HG03558 (cell line): ENCODE results near the gene F13A1.

ENCODE experiments used
- ATAC-seq: cut with Tn5 transposase; IDR thresholded peaks from one replicate; pipeline ENCODE4 v1.9.1; 2021; ENCODE audit warnings: moderate number of reproducible peaks; ENCODE audit not compliant: unreplicated experiment; ENCODE audit errors: extremely low read depth

The F13A1 gene

GRCh38 chr6:6201200-6201599 is 119.3 kb downstream of the F13A1 start:
- no peak for ATAC-seq

DNA sequence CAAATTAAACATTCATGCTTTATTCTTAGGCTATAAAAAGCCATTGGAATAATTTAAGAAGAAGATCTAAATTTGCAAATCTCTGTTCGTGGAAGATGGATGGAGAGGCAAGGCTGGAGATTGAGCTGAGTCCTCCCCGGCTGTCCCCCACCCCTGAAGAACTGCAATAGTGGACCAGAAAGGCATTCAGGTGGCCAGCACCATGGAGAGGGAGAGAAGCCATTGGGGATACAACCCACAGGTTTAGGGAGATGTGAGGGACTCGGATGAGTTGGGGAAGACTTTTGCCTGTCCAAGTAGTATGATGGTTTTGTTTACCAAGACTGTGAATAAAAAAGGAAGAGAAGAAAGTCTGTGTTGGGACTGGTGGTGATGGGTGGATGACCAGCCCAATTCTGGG is 120.8 kb downstream of the F13A1 start:
- ATAC-seq: no peak

DNA sequence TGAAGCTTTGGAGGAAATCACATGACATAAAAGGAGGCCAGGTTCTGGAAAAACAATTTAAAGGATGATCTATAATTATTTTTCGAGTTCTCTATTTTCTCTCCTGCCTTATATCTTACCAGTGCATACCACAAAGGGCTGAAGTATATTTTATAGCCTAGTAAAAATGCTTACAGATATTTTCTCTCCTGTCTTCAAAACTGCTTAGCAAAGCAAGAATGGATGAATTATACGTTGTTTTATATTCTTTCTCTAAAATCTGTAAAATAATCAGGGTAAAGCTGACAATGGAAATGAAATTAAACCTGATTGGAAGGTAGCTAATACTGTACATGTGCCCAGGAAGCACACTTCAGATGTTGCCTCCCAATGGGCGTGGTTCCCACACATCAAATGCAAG is 123.7 kb downstream of the F13A1 start:
- ATAC-seq: no peak

DNA sequence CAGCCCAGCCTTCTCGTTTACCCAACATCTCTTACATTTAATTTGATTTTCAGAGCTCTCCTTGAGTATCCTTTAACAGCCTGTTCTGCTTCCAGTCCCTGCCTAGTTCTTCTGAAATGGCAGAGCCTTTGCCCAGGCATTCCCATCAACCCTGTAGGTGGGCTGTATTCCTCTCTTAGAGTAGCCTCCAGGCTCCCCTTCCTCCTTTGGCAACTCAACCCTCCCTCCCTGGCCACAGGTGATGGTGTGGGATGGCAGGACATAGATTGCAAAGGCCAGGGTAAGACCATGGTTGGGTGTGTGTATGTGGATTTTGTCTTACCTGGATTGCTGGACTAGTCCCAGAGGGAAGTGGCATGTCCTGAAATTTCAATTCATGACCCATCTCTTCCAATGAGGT is 125.4 kb downstream of the F13A1 start:
- ATAC-seq: no peak

- no peak for ATAC-seq
Measured at GRCh38 chr6:6193221-6193745, 127.2 kb downstream of the F13A1 start.

GRCh38 chr6:6191909-6192308 is 128.6 kb downstream of the F13A1 start:
- ATAC-seq: no peak

DNA sequence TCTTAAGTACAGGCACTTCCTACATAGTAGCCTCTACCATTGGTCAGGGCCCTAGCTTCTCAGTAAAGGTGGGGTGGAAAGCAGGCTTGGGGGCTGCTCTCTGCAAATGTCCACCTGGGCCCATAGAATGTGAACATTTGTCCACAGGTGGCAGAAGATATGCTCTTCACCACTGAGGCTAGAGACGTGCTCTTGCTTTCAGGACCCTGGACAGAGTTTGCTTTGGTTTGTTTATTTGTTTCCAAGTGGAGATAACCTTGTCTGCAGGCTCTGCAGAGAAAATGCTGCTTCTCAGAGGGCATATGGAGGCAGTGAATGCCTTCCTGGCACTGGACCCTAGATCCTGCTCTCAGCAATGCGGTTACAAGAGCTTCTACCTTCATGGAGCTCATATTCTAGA is 129.0 kb downstream of the F13A1 start:
- no peak for ATAC-seq

GRCh38 chr6:6180684-6181083 is 139.8 kb downstream of the F13A1 start:
- no peak for ATAC-seq

DNA sequence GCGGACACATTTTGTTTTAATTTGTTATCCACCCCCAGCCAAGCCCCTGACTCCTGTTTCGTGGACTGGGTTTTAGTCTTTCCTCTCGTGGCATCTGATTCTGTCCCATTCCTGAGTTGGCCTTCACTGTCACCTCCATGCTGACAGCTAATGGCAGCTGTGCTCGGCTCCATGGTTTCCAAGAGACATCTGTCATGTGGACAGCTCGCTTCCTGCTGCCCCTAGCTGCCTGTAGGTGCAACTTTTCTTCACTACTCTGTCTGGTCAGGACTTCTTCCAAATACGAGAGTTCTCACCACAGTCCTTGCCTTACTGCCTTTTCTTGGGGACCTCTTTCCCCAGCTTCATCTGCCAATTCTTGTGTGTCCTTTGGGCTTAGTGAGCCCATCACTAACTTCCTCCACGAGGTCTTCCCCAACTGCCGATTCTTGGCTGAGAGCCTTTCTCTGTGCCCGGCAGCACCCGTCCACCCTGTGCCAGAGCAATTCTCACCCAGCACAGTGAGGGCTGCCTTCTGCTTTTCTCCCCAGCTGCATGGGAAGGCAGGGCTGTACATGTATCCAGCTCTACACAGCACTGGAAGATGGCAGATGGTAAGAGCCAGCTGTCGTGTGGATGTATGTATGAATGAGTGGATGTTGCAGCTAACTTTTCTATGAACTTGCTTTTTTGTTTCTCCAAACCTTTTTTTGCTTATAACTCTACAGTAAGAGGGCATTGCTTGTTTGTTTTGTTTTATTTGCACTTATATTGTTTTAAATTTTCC is 140.4 kb downstream of the F13A1 start:
- no peak for ATAC-seq

DNA sequence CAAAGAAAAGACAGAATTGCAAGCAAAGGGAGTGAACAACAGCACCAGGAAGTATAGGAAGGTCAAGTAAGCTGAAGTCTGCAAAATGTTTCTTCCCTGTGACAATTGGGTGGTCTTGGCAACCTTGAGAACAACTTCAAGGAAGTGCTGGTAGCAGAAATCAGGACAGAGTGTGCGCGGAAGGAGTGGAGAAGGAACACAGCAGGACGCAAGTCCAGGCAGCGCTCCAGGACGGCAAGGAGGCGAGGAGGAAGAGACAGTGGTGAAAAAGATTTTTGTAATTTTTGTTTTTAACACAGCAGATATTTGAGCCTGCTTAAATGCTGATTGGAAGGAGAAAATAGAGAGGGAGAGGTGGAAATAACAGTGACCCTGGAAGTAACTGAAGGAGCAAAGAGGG is 141.7 kb downstream of the F13A1 start:
- no peak for ATAC-seq

- ATAC-seq: no peak
Measured at GRCh38 chr6:6177754-6178153, 142.7 kb downstream of the F13A1 start.

DNA sequence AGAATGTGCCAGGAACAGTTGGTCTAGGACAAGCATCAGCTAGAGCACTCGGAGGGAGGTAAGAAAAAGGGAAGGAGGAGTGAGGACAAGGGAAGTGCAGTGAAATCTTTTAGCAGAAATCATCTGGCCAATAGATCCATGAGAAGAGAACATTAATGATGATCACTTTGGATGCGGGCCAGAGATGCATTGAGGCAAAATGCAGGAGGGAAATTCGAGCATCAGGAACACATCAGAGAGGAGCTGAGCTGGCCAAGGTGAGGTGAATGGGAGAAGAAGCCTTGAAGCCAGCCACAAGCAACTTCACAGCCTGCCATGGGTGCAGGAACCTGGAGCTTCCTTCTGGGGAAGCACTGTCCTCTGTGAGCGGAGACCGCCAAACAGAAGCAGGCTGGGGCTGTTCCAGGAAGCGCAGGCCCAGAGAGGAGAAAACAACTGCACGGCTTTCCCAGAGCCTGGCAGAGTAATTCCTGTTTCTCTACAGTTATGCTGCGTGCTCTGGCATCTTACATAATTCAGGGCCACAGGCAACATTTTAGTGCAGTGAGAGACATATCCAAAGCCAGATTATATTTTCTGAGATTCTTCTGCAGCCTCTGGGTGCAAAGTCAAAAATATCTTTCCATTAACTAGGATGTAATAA is 143.8 kb downstream of the F13A1 start:
- no peak for ATAC-seq

DNA sequence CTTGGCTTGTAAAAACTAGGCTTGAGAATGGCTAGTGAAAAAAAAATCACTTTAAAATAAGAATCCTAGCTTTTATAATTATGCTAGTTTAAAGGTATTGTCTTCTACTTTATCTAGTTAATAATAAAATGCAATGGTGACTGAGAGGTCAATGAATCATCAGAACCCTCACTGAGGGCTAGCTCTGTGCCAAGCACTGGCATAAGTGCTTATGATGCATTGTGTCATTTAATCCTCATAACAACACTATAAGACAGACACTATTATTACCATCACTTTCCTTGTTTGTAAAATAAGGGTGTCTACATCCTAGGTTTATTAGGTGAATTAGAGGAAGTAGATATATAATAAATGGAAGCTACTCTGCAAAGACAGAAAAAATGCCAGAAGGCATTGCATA is 144.3 kb downstream of the F13A1 start:
- ATAC-seq: no peak

DNA sequence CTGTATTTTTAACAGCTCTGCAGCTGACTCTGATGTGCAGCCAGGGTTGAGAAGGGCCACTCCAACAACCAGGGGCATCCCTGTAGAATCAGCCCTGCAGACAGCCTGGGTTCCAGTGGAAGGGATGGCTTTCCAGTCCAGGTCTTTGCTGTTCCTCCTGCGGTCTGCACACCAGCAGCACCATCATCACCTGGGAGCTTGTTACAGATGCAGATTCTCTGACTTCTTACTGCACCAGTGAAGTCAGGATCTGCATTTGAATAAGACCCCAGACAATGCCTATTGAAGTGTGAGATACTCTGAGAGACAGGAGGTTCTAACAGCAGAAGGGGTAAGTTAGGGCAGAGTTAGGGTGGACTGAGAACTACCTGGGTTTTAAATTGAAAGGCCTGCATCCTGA is 151.3 kb downstream of the F13A1 start:
- no peak for ATAC-seq

- no peak for ATAC-seq
Measured at GRCh38 chr6:6166064-6166463, 154.4 kb downstream of the F13A1 start.

DNA sequence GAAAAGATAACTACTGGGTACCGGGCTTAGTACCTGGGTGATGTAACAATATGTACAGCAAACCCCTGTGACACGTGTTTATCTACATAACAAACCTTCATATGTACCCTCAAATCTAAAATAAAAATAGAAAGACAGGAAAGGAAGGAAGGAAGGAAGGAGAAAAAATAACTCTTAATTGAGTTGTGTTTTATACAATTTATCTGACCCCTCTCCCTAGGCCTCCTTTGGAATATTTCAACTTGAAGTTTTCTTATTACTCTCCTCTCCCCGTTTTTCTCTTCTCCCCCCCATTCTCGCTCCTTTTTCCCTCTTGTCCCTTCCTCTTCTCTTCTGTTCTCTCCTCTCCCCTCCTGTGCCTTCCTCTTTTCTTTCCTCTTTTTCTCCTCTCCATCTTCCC is 156.1 kb downstream of the F13A1 start:
- ATAC-seq: no peak

- no peak for ATAC-seq
Measured at GRCh38 chr6:6154335-6154734, 166.1 kb downstream of the F13A1 start.

DNA sequence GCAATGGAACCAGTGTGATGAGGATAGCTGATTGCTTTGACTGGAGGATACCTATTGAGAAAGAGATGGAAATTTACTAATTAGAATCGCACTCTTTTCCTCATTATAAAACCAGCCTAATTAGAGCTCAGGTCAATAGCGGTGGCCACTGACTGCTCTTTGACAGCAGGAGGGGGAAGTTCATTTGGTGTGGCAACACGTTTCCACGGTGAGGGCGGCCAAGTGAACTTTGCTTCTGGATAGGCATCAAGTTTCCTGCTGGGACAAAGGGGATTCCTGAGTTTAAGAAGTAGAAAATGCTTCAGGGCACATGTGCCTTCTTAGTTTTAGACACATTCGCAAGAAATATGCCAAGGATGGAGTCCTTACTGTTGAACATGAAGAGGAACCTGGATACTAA is 168.4 kb downstream of the F13A1 start:
- no peak for ATAC-seq

- no peak for ATAC-seq
Measured at GRCh38 chr6:6148192-6148815, 172.2 kb downstream of the F13A1 start.

DNA sequence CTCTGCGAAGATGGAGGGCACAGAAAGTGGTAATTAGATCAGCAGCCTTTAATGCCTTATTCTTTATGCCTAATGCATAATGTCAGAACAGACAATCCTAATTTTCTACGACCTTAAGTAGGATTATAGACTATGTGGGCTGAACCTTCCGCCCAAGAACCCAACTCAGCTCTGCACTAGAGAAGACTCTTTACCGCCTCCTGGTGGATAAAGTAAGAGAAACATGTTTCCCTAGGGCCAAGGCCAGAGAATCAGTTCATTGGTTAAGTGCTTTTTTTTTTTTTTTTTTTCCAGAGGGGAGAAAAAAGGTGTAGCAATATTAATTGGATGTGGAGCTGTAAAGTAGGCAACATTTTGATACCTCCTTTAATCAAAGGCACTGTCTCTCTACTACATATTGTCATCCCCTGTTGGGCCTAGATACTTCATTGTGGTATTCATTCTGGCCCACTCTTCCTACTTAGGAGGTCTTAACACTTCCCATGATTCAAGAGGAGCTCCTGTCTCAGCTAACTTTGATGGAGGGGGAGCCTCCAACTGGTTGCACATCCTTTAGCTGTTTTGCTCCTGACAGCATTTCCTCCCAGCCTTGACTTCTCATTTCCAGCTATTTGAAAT is 188.9 kb downstream of the F13A1 start:
- no peak for ATAC-seq

DNA sequence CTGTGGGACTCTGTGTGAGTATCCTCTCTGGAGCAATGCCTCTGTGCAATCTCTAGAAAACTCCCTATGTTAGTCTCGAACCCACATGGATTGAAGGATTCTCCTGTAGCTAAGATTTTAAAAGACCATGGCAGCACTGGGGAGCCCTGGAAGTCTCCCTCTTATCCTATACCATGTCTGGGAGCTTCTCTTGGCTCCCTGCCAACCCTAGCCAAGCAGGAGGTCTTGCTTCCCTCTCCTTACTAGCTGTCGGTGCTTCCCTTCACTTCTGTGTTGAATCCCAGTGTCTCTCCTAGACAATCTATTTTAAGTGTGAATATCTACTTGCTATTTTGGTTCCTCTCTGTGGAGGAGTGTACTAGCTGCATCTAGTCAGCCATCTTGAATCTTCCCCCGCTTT is 195.0 kb downstream of the F13A1 start:
- ATAC-seq: no peak
